GM19372 (cell line): Measurements from ENCODE around the gene DYNC1I2.

Experiments used
- ATAC-seq: cut with Tn5 transposase; IDR thresholded peaks from one replicate; pipeline ENCODE4 v1.9.1; 2021; ENCODE audit warnings: mild to moderate bottlenecking, low read depth, moderate library complexity; ENCODE audit not compliant: unreplicated experiment

The DYNC1I2 gene

DNA sequence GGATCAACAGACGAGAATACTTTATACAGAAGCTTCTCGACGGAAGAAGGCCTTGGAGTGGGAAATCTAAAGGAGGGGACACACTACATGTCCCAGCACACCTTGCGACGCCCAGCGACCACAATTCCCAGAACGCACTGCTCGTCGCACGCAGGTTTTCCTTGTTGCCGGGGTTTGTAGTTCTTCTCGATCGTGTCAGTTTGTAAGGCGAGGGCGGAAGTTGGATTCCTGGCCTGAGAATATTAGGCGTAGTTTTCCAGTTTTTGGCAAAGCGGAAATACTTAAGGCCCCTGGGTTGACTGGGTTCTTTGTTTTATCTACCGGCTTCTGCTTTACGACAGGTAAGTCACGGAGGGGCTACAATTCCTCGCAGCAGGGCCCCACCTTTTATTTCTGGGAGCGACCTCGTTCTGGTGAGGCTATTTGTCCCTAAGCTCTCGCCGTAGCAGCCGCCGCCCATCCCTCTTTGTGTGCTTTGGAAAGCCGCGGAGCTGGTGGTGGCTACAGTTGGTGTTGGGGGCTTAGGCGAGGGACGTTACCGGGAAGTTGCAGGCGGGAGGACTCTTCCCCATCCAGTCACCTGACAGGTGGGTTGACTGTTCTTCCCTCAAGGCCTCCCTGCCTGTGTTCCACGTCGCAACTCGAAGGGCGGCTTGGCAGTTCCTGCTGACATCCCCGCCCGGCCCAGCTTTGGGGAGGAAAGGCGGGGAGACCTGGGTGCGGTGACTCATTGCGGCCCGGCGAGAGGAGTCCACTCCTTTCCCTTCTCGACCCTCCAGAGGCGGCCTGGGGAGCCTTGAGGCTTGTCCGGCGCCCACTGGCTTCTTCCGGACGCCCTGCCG lies at the start of gene DYNC1I2:
Gene DYNC1I2, plus strand, starts transcription at position 183 of the 842 bp plus-strand sequence. CDS start 2,687 bp downstream, outside the sequence.
- ATAC-seq = peak; percentile 82

GRCh38 chr2:171651667-171652415 lies 35.4 kb upstream of the DYNC1I2 start:
- no peak for ATAC-seq

DNA sequence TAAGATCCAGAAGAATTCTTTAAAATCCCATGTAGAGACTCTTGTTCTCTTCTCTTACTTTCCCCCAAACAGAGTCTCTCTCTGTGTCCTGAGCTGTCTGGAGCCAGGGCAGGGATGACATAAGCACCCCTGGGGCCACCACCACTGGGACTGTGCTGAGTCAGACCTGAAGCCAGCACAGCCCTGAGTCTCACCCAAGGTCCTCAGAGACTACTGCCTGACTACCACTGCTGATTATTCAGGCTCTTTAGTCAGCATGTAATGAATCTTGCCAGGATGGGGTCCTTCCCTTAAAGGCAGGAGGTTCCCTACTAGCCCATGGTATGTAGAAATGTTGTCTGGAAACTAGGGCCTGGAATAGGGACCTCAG lies 34.9 kb upstream of the DYNC1I2 start:
- no peak for ATAC-seq

- ATAC-seq = peak; percentile 62
These were observed 31.7 kb upstream of the DYNC1I2 start for GRCh38 chr2:171655586-171655985.

DNA sequence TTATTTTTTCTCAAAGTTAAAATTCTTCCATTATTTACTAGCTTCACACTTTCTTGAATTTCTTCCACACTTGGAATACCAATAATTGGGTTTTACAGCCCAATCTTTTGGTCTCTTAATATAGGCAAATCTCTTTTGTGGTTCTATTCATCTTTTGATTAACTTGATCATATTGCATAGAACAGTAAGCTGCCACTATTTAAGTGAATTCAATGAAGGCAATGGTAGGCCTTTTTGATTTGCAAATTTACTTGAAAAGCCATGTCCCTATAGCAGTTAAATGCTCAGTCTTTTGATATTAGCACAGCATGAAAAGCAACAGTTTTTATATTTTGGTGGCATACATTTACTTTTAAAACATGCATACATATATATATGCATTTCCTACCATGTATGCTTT lies 20.2 kb upstream of the DYNC1I2 start:
- ATAC-seq = no peak

DNA sequence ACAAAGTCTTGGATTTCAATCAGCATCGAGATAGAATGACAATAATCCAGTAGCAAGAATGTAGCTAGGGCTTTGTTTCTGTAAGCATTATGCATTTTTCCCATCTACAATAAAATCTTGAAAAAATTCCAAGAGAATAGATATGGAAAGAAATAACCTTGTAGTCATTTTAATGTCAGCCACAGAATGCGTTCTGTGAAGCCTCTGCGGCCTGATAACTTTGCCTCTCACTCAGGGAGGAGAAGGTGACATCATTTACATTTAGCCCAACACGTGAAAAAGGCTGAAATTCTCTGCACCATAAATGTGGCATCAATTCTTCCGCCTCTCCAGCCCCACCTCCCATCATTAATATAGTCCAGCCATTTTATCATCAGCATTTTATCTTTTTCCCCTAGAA lies 19.1 kb upstream of the DYNC1I2 start:
- no peak for ATAC-seq

DNA sequence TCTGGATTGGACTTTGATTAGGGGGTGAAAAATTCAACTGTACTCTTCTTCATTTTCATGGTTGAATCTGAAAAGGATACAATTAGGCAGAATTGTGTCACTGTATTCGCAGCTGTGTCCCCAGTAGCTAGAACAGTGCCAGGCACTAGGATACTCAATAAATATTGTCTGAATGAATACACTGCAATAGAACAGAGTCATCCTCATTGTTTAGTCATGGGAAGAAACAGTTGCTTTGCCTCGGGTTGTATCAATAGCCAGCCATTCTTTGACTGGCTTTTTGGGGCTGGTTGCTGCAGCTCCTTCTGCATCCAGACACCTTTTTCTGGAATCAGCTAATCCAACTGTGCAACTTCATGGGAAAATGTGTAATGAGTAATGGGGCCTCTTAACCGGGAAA lies 18.1 kb upstream of the DYNC1I2 start:
- ATAC-seq = no peak

- ATAC-seq = no peak
These were observed 16.6 kb upstream of the DYNC1I2 start for GRCh38 chr2:171670655-171671054.

GRCh38 chr2:171671867-171672266 lies 15.4 kb upstream of the DYNC1I2 start:
- no peak for ATAC-seq

DNA sequence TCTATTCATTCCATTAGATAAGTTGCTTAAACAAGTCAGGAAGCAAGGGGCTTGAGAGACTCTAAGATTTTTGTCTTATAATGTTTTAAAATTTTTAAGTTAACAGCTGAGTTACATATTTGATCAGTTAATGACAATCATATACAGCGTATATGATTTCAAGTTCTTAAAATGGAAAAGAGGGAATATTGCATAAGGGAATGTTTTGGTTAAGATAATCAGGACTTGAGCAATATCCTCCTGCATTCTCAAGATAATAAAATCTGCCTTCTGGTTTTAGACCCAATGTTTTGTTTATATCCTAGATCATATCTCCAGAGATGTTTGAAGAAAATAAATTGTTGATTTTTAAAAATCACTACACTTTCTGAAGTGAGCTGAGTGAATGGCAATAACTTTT lies 13.4 kb upstream of the DYNC1I2 start:
- no peak for ATAC-seq

- no peak for ATAC-seq
These were observed 11.4 kb upstream of the DYNC1I2 start for GRCh38 chr2:171675810-171676345.

- ATAC-seq = no peak
These were observed 8.7 kb upstream of the DYNC1I2 start for GRCh38 chr2:171678619-171679018.

DNA sequence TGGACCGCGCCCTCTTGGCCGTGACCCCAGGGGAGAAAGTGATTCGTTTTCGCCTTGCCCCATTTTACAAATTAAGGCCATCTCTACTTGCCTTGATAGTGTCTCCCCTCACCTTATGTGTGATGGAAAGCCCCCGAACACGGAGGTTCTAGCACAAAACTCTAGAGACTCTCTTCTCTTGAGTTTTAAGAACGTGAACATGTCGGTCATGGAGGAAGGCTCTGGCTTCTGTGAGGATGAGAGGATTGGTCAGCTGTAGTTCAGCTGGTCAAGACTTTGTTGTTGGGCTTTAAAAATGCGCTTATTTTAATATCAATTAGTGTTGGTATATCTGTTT lies 828 bp downstream of the DYNC1I2 start:
- ATAC-seq = no peak

DNA sequence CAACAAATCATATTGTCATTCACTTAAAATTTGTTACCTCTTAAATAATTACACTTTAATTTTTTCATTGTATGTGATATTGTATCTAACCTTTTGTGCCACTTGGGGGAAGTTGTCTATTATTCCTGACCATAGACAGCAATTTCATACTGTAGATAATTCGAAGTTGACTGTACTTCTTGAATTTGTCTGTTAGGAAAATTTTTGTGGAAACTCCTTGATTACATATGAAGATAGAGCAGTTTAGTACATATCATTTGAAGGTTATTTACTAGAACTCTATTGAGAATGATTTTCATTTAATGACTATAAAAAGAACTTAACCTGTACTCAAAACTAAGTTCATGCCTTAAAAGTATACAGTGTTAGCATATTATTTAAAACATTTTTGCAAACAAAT lies 5.1 kb downstream of the DYNC1I2 start:
- ATAC-seq = no peak

DNA sequence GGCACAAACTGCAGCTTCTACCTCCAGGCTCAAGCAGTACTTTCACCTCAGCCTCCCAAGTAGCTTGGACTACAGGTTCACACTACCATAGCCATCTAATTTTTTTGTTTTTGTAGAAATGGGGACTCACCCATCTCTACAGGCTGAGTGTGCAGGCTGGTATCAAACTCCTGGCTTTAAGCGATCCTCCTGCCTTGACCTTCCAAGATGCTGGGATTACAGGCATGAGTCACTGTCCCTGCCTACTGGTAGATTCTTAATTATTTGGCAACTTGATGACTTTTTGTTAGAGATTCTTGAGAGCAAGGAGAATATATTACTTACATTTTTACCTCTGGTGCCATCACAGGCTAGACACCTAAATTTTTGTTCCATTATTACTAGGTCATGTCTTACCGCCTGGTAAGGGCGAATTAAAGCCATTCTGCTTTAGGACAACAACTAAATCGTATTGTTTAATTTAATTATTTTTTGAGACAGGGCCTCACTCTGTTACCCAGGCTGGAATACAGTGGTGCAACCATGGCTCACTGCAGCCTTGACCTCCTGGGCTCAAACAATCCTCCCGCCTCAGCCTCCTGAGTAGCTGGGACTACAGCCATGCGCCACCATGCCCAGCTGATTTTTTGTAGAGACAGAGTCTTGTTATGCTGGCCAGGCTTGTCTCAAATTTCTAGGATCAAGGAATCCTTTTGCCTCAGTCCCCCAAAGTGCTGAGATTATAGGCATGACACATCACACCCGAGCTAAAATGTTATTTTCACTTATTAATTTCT lies 15.7 kb downstream of the DYNC1I2 start:
- no peak for ATAC-seq

DNA sequence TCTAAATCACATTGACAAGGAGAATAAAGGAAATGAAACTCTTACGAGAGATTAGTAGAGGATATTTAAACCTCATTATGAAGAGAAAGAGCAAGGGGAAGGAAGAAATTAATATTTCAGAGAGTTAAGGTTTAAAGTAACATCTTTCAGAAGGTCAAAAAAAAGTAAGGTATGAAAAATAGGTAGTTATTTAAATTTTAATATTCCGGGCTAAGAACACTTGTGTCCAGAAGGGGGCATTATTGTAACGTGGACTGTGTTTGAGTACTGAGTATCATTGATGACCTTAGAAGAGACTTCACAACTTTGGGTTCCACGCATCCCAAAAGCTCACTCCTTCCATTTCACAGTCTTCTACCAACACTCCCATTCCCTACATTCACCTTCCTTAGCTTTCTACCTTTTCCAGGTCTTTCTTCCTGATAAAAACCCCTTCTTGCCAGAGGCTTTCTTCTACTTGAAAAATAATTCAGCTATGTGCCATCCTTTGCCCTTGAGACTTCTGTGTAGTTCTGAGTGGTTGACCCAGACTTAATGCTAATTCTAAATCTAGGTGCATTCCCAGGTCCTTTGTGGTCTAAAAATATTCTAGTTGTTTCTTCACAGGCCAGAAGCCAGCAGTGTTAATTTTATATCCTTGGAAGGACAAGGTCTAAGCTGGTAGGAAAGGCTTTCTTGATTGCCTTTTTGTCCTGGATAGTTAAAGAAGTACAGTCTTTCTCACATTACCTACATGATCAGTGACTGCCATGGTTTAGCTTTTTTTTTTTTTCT lies 16.5 kb downstream of the DYNC1I2 start:
- no peak for ATAC-seq

- no peak for ATAC-seq
These were observed 19.0 kb downstream of the DYNC1I2 start for GRCh38 chr2:171706152-171706803.

- no peak for ATAC-seq
These were observed 20.5 kb downstream of the DYNC1I2 start for GRCh38 chr2:171707752-171708151.

DNA sequence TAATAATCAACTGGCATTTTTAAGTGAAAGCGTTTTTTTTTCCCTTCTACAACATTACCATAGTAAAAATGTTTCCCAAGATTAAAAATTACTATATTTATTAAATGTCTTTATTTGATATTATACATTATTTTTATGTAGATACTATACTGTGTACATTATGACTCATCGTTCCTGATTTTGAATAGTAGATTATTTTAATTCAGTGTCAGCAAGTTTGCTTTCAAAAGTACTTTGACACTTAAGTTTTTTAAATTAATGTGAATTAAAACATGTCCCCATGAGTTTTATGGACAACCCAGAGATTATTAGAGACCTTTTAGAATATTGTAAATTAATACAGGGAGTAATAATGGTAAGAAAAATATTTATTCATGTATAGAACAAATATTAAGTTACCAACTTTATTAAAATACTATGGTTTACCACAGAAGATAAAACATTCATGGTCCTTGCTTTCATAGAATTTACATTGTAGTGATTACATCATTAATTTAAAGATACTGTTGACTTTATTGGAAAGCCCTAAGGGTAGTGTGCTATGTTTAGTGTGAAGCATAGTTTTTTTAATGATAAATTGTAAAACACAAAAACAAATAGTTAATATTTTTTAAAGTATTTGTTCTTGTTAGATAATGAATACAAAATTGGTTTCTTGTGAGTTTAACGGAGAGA lies 21.9 kb downstream of the DYNC1I2 start:
- no peak for ATAC-seq
